ENCODE measurements around the gene NELFB.

DNA sequence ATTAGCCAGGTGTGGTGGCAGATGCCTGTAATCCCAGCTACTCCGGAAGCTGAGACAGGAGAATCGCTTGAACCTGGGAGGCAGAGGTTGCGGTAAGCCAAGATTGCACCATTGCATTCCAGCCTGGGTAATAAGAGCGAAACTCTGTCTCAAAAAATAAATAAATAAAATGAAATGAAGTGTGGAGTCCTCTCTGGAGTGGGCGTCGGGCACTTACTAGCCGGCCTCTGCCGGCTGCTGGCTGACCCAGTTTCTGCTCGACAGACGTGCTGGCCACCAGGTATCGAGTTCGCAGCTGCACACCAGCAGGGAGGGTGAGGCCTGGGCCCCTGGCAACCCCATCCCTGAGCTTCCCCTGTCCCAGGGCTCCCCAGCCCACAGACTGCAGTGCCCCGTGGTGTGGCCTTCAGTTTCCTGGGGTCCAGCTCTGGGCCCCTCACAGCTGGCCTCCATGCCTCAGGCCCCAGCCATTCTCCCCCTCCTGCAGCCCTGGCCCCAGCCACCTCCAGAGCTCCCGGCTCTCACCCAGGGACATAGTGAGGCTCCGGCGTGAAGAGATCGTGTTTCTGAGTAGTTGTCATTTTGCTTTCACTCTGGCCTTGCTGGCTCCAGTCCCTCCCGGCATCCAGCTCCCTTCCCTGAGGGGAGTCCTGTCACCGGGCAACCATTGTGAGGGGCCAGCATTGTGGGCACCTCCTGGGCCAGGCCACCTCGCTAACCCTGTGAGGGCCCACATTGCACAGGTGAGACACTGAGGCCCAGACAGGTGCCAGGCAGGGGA is 7.8 kb upstream of the NELFB start:
- TF ChIP-seq, protein P1, sequence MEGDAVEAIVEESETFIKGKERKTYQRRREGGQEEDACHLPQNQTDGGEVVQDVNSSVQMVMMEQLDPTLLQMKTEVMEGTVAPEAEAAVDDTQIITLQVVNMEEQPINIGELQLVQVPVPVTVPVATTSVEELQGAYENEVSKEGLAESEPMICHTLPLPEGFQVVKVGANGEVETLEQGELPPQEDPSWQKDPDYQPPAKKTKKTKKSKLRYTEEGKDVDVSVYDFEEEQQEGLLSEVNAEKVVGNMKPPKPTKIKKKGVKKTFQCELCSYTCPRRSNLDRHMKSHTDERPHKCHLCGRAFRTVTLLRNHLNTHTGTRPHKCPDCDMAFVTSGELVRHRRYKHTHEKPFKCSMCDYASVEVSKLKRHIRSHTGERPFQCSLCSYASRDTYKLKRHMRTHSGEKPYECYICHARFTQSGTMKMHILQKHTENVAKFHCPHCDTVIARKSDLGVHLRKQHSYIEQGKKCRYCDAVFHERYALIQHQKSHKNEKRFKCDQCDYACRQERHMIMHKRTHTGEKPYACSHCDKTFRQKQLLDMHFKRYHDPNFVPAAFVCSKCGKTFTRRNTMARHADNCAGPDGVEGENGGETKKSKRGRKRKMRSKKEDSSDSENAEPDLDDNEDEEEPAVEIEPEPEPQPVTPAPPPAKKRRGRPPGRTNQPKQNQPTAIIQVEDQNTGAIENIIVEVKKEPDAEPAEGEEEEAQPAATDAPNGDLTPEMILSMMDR (IDR thresholded peaks at IDR 0.05) = no peak
- TF ChIP-seq POLR2A (IDR thresholded peaks at IDR 0.05) (no peak), EP300 (IDR thresholded peaks at IDR 0.05; ENCODE audit: low read depth) (no peak)

All from transverse colon (tissue), 3 donors.